GM06990 (cell line): ENCODE results near the gene PARG.

ENCODE experiments used
- DNase-seq: peaks from one replicate; pipeline ENCODE4 v3.0.0-alpha.2; 2011; ENCODE audit not compliant: insufficient read length; ENCODE audit errors: extremely low read depth
- H3K27me3 ChIP-seq: replicated peaks from 2 replicates; pipeline ENCODE4 v1.6.0; 2011; ENCODE audit warnings: low read length; ENCODE audit not compliant: control insufficient read depth, insufficient read depth
- H3K36me3 ChIP-seq: 2 replicates; pipeline ENCODE4 v1.5.1; 2011; ENCODE audit warnings: low read length; ENCODE audit not compliant: control insufficient read depth, insufficient read depth
- H3K4me3 ChIP-seq: replicated peaks from 2 replicates; pipeline ENCODE4 v1.5.1; 2011; ENCODE audit warnings: low read depth, mild to moderate bottlenecking, control low read depth, low read length
- TF ChIP-seq, protein P1 (sequence below): IDR thresholded peaks from 2 replicates; pipeline ENCODE4 v1.5.1; 2011; ENCODE audit warnings: low read length, control low read depth, mild to moderate bottlenecking, inconsistent platforms; ENCODE audit not compliant: insufficient read depth, poor library complexity, severe bottlenecking

The PARG gene

DNA sequence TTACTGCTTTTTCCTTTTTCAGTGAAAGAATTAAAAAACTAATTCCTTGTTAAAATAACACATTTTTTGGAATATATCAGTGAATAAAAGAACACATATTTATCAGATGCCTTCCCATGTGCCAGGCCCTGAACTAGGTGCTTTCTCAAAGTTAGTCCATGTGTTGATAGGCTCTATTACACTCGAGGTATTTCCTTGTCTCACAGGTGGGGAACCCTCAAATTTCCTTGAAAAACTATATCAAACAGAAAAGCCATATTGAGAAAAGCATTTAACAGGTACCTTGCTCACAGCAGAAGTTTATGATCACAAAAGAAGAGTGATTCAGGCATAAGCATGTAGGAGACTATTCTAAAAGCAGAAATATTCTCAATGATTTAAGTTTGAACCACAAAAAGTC lies 104.1 kb downstream of the PARG start:
- TF ChIP-seq, protein P1, sequence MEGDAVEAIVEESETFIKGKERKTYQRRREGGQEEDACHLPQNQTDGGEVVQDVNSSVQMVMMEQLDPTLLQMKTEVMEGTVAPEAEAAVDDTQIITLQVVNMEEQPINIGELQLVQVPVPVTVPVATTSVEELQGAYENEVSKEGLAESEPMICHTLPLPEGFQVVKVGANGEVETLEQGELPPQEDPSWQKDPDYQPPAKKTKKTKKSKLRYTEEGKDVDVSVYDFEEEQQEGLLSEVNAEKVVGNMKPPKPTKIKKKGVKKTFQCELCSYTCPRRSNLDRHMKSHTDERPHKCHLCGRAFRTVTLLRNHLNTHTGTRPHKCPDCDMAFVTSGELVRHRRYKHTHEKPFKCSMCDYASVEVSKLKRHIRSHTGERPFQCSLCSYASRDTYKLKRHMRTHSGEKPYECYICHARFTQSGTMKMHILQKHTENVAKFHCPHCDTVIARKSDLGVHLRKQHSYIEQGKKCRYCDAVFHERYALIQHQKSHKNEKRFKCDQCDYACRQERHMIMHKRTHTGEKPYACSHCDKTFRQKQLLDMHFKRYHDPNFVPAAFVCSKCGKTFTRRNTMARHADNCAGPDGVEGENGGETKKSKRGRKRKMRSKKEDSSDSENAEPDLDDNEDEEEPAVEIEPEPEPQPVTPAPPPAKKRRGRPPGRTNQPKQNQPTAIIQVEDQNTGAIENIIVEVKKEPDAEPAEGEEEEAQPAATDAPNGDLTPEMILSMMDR, result no peak
- Histone ChIP-seq H3K27me3 (no peaks in the 10 kb centered on the region), H3K36me3 (peaks cover 2% of the 10 kb centered on the region), H3K4me3 (no peak overlapping the region)
- no peak for DNase-seq

DNA sequence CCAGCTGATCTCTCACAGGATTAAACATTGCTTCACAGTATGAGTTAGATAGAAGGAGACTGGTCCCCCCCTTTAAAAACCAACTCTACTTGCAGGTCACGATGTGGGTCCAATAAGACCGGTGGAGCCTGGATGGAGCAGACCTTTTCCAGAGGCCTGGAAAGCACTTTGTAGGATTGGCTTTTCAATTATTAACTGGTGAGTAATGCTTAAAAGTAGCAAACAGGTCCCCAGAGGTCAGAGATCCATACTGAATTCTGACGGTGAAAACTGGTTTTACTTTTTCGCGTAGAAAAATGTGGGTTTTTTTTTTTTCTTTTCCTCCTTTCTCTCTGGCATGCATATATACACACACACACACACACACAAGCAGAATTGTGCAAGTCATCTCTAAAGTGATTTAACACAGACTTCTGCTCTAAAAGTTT lies 104.8 kb downstream of the PARG start:
- peaks cover 2% of the 10 kb centered on the region for H3K36me3 ChIP-seq
- no peaks in the 10 kb centered on the region for H3K27me3 ChIP-seq
- H3K4me3 ChIP-seq, result no peak overlapping the region
- TF ChIP-seq, protein P1, result no peak
- no peak for DNase-seq

DNA sequence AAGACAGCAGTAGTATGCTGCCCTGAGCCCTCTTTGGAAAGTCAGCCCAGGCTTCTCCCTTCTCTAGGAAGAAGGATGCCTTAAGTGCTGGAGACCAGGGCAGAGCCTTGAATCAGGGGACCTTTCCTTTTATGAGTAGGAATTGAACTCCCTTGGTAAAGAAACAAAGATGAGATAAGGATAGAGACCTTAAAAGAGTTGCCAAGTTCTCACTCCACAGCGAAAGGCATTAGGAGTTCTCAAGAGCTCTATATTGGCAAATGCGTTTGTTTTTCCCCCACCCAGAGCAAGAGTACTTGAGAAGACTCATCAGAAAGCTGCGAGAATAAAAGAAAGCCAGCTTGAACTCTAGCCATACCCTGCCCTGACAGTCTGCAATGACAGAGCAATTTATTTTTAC lies 106.9 kb downstream of the PARG start:
- H3K36me3 ChIP-seq, result no peaks in the 10 kb centered on the region; the same call in 1 of the 2 replicates
- TF ChIP-seq, protein P1, result no peak

DNA sequence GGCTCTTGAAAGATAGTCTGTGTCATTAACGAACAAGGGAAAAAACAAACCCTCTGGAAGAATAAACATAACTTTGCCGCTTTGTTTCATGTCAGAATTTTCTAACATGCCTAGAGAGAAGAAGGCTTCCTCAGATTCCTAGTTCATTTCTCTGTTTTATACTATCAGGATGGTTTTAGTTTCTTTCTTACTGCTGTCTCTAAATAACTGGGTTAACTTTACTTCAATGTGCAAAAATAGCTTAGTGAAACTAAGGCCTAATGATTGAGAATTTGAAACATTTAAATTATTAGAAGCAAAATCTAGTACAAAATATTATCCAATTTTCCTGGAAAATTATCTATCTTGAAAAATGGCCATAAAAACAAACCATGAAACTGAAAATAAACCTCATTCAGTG lies 107.6 kb downstream of the PARG start:
- no peak for DNase-seq
- Histone ChIP-seq H3K36me3 (no peaks in the 10 kb centered on the region; the same call in 1 of the 2 replicates), H3K4me3 (no peak overlapping the region), H3K27me3 (no peaks in the 10 kb centered on the region)
- TF ChIP-seq, protein P1, result no peak

More for the DNA sequence above, 106.9 kb downstream of the PARG start:
- Histone ChIP-seq H3K4me3 (no peak overlapping the region), H3K27me3 (no peaks in the 10 kb centered on the region)
- DNase-seq, result no peak

DNA sequence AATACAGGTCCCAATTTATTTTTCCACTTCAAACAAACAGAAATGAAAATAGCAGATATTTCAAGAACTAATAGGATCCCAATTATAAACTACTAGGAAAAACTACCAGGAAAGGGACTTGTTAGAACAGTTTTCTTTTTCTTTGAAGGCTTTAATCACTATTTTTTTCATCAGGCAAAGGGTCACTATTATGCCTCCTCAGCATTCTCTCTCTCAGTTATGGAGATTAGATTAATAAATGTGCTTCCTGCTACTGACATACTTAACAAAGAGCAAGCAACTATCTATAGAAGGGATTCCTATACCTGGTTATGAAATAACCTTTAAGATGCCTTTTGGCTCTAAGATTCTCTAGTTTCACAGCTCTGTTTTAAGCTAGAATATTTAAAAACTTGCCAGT lies 108.7 kb downstream of the PARG start:
- H3K4me3 ChIP-seq, result no peak overlapping the region
- H3K27me3 ChIP-seq, result no peaks in the 10 kb centered on the region
- no peak for DNase-seq
- H3K36me3 ChIP-seq, result no peaks in the 10 kb centered on the region
- TF ChIP-seq, protein P1, result no peak
